Activated CD4-positive, alpha-beta memory T cell treated with anti-CD3 and anti-CD28 coated beads for 36 hours (primary cell): ENCODE measurements around the gene HPCAL1. TPM values are rescaled to one million over a fixed set of nuclear protein-coding genes. Genes with fewer than 3 reads are reported as not detected.
A peak's percentile ranks its signal among the peaks of the same experiment; 100 is the strongest.
"Not testable (repeated sequence)": the region's sequence is repeated elsewhere in the genome, so short reads cannot be mapped to it uniquely, and the experiment has no call there.

Experiments
- CTCF ChIA-PET: fragments of 350-600 bp; sonication (Branson Sonifier 250); formaldehyde crosslinking; loops from one replicate; lab custom pipeline; 2021; ENCODE audit warnings: antibody characterized with exemption, inconsistent platforms; lab: Charles Lee
- POLR2A ChIA-PET: fragments of 350-600 bp; sonication (Branson Sonifier 250); formaldehyde crosslinking; loops from one replicate; lab custom pipeline; 2021; ENCODE audit warnings: antibody characterized with exemption; lab: Charles Lee
- DNase-seq: peaks from one replicate; pipeline ENCODE4 v3.0.0-alpha.2; 2020
- H3K27ac Mint-ChIP-seq: one replicate; pipeline ENCODE4 v1.8.0; 2021; ENCODE audit warnings: mixed read lengths
- H3K27me3 Mint-ChIP-seq: one replicate; pipeline ENCODE4 v1.8.0; 2021; ENCODE audit warnings: mixed read lengths
- H3K36me3 Mint-ChIP-seq: one replicate; pipeline ENCODE4 v1.8.0; 2021; ENCODE audit warnings: mixed read lengths
- H3K4me1 Mint-ChIP-seq: one replicate; pipeline ENCODE4 v1.8.0; 2021; ENCODE audit warnings: low read depth, mixed read lengths
- H3K4me3 Mint-ChIP-seq: one replicate; pipeline ENCODE4 v1.8.0; 2021; ENCODE audit warnings: mild to moderate bottlenecking, mixed read lengths
- H3K9me3 Mint-ChIP-seq: one replicate; pipeline ENCODE4 v1.8.0; 2021; ENCODE audit warnings: mixed read lengths
- intact Hi-C: fragments of 100-400 bp; cut with micrococcal nuclease; formaldehyde crosslinking; loops from one replicate; pipeline ENCODE4 v1.15.1; 2023
- total RNA-seq, 2 experiments: library from RNA; stranded (reverse); gene quantifications; one replicate each; pipeline ENCODE4 v1.2.3, GENCODE V29; 2021

Gene HPCAL1
- total RNA-seq, 2 experiments from 2014 or later, result 82.2 to 82.6 TPM

- Mint-ChIP-seq H3K9me3 (no peaks in the 10 kb centered on the region), H3K36me3 (peaks cover 3% of the 10 kb centered on the region), H3K27me3 (peaks cover 13% of the 10 kb centered on the region), H3K4me1 (peaks cover 12% of the 10 kb centered on the region), H3K27ac (no peak overlapping the region), H3K4me3 (no peak overlapping the region)
- ChIA-PET POLR2A (interaction anchor here (1.2 to 1.6 kb wide), 4 partner anchors 10 to 363 kb away, joined by 6 to 11 read pairs (median 7); partner anchors contain the start of gene ODC1), CTCF (interaction anchor here (0.6 to 6.2 kb wide), 87 partner anchors 10 to 1516 kb away, joined by 3 to 214 read pairs (median 4); partner anchors contain the start of genes HPCAL1, ODC1 and RRM2)
- intact Hi-C loops, result loop anchor here (1.0 kb wide), 3 partner anchors 165 to 363 kb away; no protein-coding TSS in a partner anchor
- peak; percentile 80 for DNase-seq
Measured at GRCh38 chr2:10434886-10435819, 132.4 kb downstream of the HPCAL1 start.

GRCh38 chr2:10435820-10436204 is 133.1 kb downstream of the HPCAL1 start:
- no peaks in the 10 kb centered on the region for H3K9me3 Mint-ChIP-seq
- POLR2A ChIA-PET, result interaction anchor here (1.2 to 1.6 kb wide), 3 partner anchors 9 to 363 kb away, joined by 6 to 11 read pairs (median 8); no protein-coding TSS in a partner anchor
- peaks cover 8% of the 10 kb centered on the region for H3K36me3 Mint-ChIP-seq
- intact Hi-C loops, result loop anchor here (1.0 kb wide), 3 partner anchors 166 to 364 kb away; no protein-coding TSS in a partner anchor
- H3K4me1 Mint-ChIP-seq, result peaks cover 12% of the 10 kb centered on the region
- no peak overlapping the region for H3K4me3 Mint-ChIP-seq
- peaks cover 13% of the 10 kb centered on the region for H3K27me3 Mint-ChIP-seq
- DNase-seq, result no peak
- H3K27ac Mint-ChIP-seq, result no peak overlapping the region
- CTCF ChIA-PET, result interaction anchor here (0.6 to 6.2 kb wide), 43 partner anchors 9 to 666 kb away, joined by 3 to 214 read pairs (median 5); partner anchors contain the start of genes HPCAL1 and RRM2

- Mint-ChIP-seq H3K27me3 (peaks cover 9% of the 10 kb centered on the region), H3K4me1 (peaks cover 16% of the 10 kb centered on the region), H3K4me3 (no peak overlapping the region), H3K36me3 (peaks cover 15% of the 10 kb centered on the region), H3K27ac (no peak overlapping the region), H3K9me3 (no peaks in the 10 kb centered on the region)
- DNase-seq, result no peak
- intact Hi-C loops, result no loop called here
- CTCF ChIA-PET, result interaction anchor here (1.0 to 6.2 kb wide), 4 partner anchors 28 to 364 kb away, joined by 3 to 69 read pairs (median 10); no protein-coding TSS in a partner anchor
- POLR2A ChIA-PET, result no interaction called here
Measured at GRCh38 chr2:10436583-10437110, 133.9 kb downstream of the HPCAL1 start.

GRCh38 chr2:10437806-10438205 is 135.1 kb downstream of the HPCAL1 start:
- ChIA-PET CTCF (interaction anchor here (2.5 to 6.2 kb wide), 2 partner anchors 29 to 295 kb away, joined by 7 to 69 read pairs; no protein-coding TSS in a partner anchor), POLR2A (no interaction called here)
- Mint-ChIP-seq H3K4me3 (no peak overlapping the region), H3K27me3 (peaks cover 5% of the 10 kb centered on the region), H3K9me3 (no peaks in the 10 kb centered on the region), H3K4me1 (peaks cover 20% of the 10 kb centered on the region), H3K27ac (no peak overlapping the region), H3K36me3 (peaks cover 27% of the 10 kb centered on the region)
- no peak for DNase-seq
- intact Hi-C loops, result no loop called here

- H3K4me3 Mint-ChIP-seq, result no peak overlapping the region
- H3K9me3 Mint-ChIP-seq, result no peaks in the 10 kb centered on the region
- CTCF ChIA-PET, result interaction anchor here (0.6 to 2.5 kb wide), 3 partner anchors 30 to 366 kb away, joined by 3 to 13 read pairs (median 7); no protein-coding TSS in a partner anchor
- H3K27me3 Mint-ChIP-seq, result no peaks in the 10 kb centered on the region
- no peak for DNase-seq
- H3K4me1 Mint-ChIP-seq, result peaks cover 25% of the 10 kb centered on the region
- peak overlapping the region; percentile 13 for H3K27ac Mint-ChIP-seq
- peaks cover 36% of the 10 kb centered on the region for H3K36me3 Mint-ChIP-seq
- intact Hi-C loops, result no loop called here
- POLR2A ChIA-PET, result interaction anchor here (0.8 to 1.4 kb wide), 3 partner anchors 9 to 316 kb away, joined by 3 to 4 read pairs (median 3); partner anchors contain the start of genes ODC1 and RRM2
Measured at GRCh38 chr2:10438688-10439087, 136.0 kb downstream of the HPCAL1 start.

- DNase-seq, result no peak
- H3K27ac Mint-ChIP-seq, result peak overlapping the region; percentile 13
- no peaks in the 10 kb centered on the region for H3K9me3 Mint-ChIP-seq
- ChIA-PET CTCF (interaction anchor here (0.6 to 2.1 kb wide), 3 partner anchors 147 to 367 kb away, joined by 3 to 13 read pairs (median 6); no protein-coding TSS in a partner anchor), POLR2A (interaction anchor here (0.8 to 1.4 kb wide), 4 partner anchors 8 to 317 kb away, joined by 3 to 4 read pairs (median 3); partner anchors contain the start of genes ODC1 and RRM2)
- H3K4me1 Mint-ChIP-seq, result peaks cover 30% of the 10 kb centered on the region
- peaks cover 41% of the 10 kb centered on the region for H3K36me3 Mint-ChIP-seq
- no peaks in the 10 kb centered on the region for H3K27me3 Mint-ChIP-seq
- intact Hi-C loops, result no loop called here
- no peak overlapping the region for H3K4me3 Mint-ChIP-seq
Measured at GRCh38 chr2:10439185-10439879, 136.6 kb downstream of the HPCAL1 start.

- intact Hi-C loops, result loop anchor here (10.0 kb wide), 1 partner anchor 655 kb away; no protein-coding TSS in a partner anchor
- H3K27me3 Mint-ChIP-seq, result no peaks in the 10 kb centered on the region
- no peak overlapping the region for H3K27ac Mint-ChIP-seq
- no peaks in the 10 kb centered on the region for H3K9me3 Mint-ChIP-seq
- ChIA-PET CTCF (interaction anchor here (2.0 to 2.1 kb wide), 2 partner anchors 315 to 367 kb away, joined by 6 to 13 read pairs; no protein-coding TSS in a partner anchor), POLR2A (interaction anchor here (1.1 to 1.4 kb wide), 2 partner anchors 8 to 314 kb away, joined by 3 to 4 read pairs; partner anchors contain the start of gene ODC1)
- DNase-seq, result no peak
- no peak overlapping the region for H3K4me3 Mint-ChIP-seq
- H3K36me3 Mint-ChIP-seq, result peaks cover 48% of the 10 kb centered on the region
- H3K4me1 Mint-ChIP-seq, result peaks cover 34% of the 10 kb centered on the region
Measured at GRCh38 chr2:10439971-10440370, 137.3 kb downstream of the HPCAL1 start.

- Mint-ChIP-seq H3K27ac (no peak overlapping the region), H3K36me3 (peaks cover 51% of the 10 kb centered on the region), H3K4me3 (no peak overlapping the region), H3K9me3 (no peaks in the 10 kb centered on the region), H3K4me1 (peaks cover 40% of the 10 kb centered on the region), H3K27me3 (no peaks in the 10 kb centered on the region)
- CTCF ChIA-PET, result interaction anchor here (2.0 to 2.1 kb wide), 2 partner anchors 316 to 368 kb away, joined by 6 to 13 read pairs; no protein-coding TSS in a partner anchor
- intact Hi-C loops, result loop anchor here (10.0 kb wide), 1 partner anchor 656 kb away; no protein-coding TSS in a partner anchor
- DNase-seq, result no peak
- POLR2A ChIA-PET, result no interaction called here
Measured at GRCh38 chr2:10440736-10441135, 138.0 kb downstream of the HPCAL1 start.

- peaks cover 48% of the 10 kb centered on the region for H3K4me1 Mint-ChIP-seq
- peak overlapping the region; percentile 85 for H3K27ac Mint-ChIP-seq
- intact Hi-C loops, result loop anchor here (10.0 kb wide), 1 partner anchor 657 kb away; no protein-coding TSS in a partner anchor
- ChIA-PET CTCF (interaction anchor here (1.0 kb wide), 1 partner anchor 318 kb away, joined by 3 read pairs; no protein-coding TSS in a partner anchor), POLR2A (no interaction called here)
- H3K9me3 Mint-ChIP-seq, result no peaks in the 10 kb centered on the region
- peak; percentile 51 for DNase-seq
- peaks cover 53% of the 10 kb centered on the region for H3K36me3 Mint-ChIP-seq
- H3K4me3 Mint-ChIP-seq, result no peak overlapping the region
- H3K27me3 Mint-ChIP-seq, result no peaks in the 10 kb centered on the region
Measured at GRCh38 chr2:10441948-10442347, 139.2 kb downstream of the HPCAL1 start.

GRCh38 chr2:10442469-10443126 is 139.9 kb downstream of the HPCAL1 start:
- Mint-ChIP-seq H3K36me3 (peaks cover 56% of the 10 kb centered on the region), H3K4me1 (peaks cover 52% of the 10 kb centered on the region), H3K27ac (peak overlapping the region; percentile 85)
- POLR2A ChIA-PET, H3K9me3 Mint-ChIP-seq, H3K27me3 Mint-ChIP-seq, H3K4me3 Mint-ChIP-seq, DNase-seq: not testable (repeated sequence)
- intact Hi-C loops, result loop anchor here (10.0 kb wide), 1 partner anchor 658 kb away; no protein-coding TSS in a partner anchor
- CTCF ChIA-PET, result interaction anchor here (1.0 to 5.2 kb wide), 2 partner anchors 8 to 318 kb away, joined by 3 to 44 read pairs; no protein-coding TSS in a partner anchor
